Neural progenitor cell (in vitro differentiated cells): ENCODE results near the gene DENND5B. TPM values are rescaled to one million over a fixed set of nuclear protein-coding genes. Genes with fewer than 3 reads are reported as not detected.

Experiments
- DNase-seq: peaks from one replicate; pipeline ENCODE4 v3.0.0-alpha.2; 2016; ENCODE audit warnings: low spot score
- H2AFZ ChIP-seq: fragments of 200-600 bp; sonication (generic); replicated peaks from 2 replicates; pipeline ENCODE4 v1.6.1; 2016; ENCODE audit warnings: antibody characterized with exemption
- H3F3A ChIP-seq: fragments of 200-600 bp; sonication (generic); 2 replicates; pipeline ENCODE4 v1.6.1; 2016; ENCODE audit warnings: antibody characterized with exemption, low read depth
- H3K27ac ChIP-seq: fragments of 200-600 bp; sonication (generic); 2 replicates; pipeline ENCODE4 v1.5.1; 2016; ENCODE audit warnings: mild to moderate bottlenecking
- H3K27me3 ChIP-seq: fragments of 200-600 bp; sonication (generic); 2 replicates; pipeline ENCODE4 v1.6.1; 2016; ENCODE audit warnings: mild to moderate bottlenecking, moderate library complexity
- H3K36me3 ChIP-seq: fragments of 200-600 bp; sonication (generic); 2 replicates; pipeline ENCODE4 v1.5.1; 2016
- H3K4me1 ChIP-seq: fragments of 200-600 bp; sonication (generic); 2 replicates; pipeline ENCODE4 v1.6.1; 2016; ENCODE audit warnings: mixed run types
- H3K4me2 ChIP-seq: fragments of 200-600 bp; sonication (generic); 2 replicates; pipeline ENCODE4 v1.6.1; 2016
- H3K4me3 ChIP-seq: fragments of 200-600 bp; sonication (generic); 2 replicates; pipeline ENCODE4 v1.5.1; 2016
- H3K79me2 ChIP-seq: fragments of 200-600 bp; sonication (generic); 2 replicates; pipeline ENCODE4 v1.6.1; 2016; ENCODE audit warnings: low read depth
- H3K9ac ChIP-seq: fragments of 200-600 bp; sonication (generic); 2 replicates; pipeline ENCODE4 v1.6.1; 2016
- H3K9me3 ChIP-seq: fragments of 200-600 bp; sonication (generic); 2 replicates; pipeline ENCODE4 v1.5.1; 2016; ENCODE audit warnings: low read depth
- H4K20me1 ChIP-seq: fragments of 200-600 bp; sonication (generic); 2 replicates; pipeline ENCODE4 v1.6.1; 2016; ENCODE audit warnings: low read depth
- H3K27ac Mint-ChIP-seq: 3 replicates; pipeline ENCODE4 v1.8.0; 2021; ENCODE audit warnings: mixed read lengths
- H3K27me3 Mint-ChIP-seq: 2 replicates; pipeline ENCODE4 v1.8.0; 2022; ENCODE audit warnings: low read depth, mild to moderate bottlenecking, inconsistent platforms, moderate library complexity, mixed read lengths; ENCODE audit not compliant: insufficient read depth
- H3K36me3 Mint-ChIP-seq: 3 replicates; pipeline ENCODE4 v1.8.0; 2021; ENCODE audit warnings: mixed read lengths
- H3K4me1 Mint-ChIP-seq: 3 replicates; pipeline ENCODE4 v1.8.0; 2021; ENCODE audit warnings: mixed read lengths
- H3K4me3 Mint-ChIP-seq: 3 replicates; pipeline ENCODE4 v1.8.0; 2021; ENCODE audit warnings: mild to moderate bottlenecking, moderate library complexity, mixed read lengths
- H3K9me3 Mint-ChIP-seq: 3 replicates; pipeline ENCODE4 v1.8.0; 2020; ENCODE audit warnings: mixed read lengths
- CTCF ChIP-seq: fragments of 200-600 bp; sonication (generic); IDR thresholded peaks from 2 replicates; pipeline ENCODE4 v1.5.1; 2017; ENCODE audit warnings: antibody characterized with exemption, mild to moderate bottlenecking
- EZH2 ChIP-seq: fragments of 200-600 bp; sonication (generic); IDR thresholded peaks from 2 replicates; pipeline ENCODE4 v1.6.1; 2017; ENCODE audit warnings: antibody characterized with exemption, mild to moderate bottlenecking, moderate library complexity
- EZH2phosphoT487 ChIP-seq: fragments of 200-600 bp; sonication (generic); IDR thresholded peaks from 2 replicates; pipeline ENCODE4 v1.6.1; 2017; ENCODE audit warnings: antibody characterized with exemption
- total RNA-seq: library from RNA; depleted of rRNA; stranded (reverse); fragments of >200 nt; gene quantifications from 2 replicates; pipeline ENCODE4 v1.2.3, GENCODE V29; 2015; ENCODE audit warnings: low replicate concordance

Gene DENND5B
- total RNA-seq, 1 donor from 2014 or later = 24.2 TPM

GRCh38 chr12:31584782-31585181, 6.2 kb downstream of the DENND5B start:
- Mint-ChIP-seq H3K36me3 (peaks cover 15% of the 10 kb centered on the region), H3K9me3 (peaks cover 9% of the 10 kb centered on the region), H3K4me1 (peaks cover 24% of the 10 kb centered on the region), H3K27ac (no peak overlapping the region), H3K27me3 (no peaks in the 10 kb centered on the region), H3K4me3 (no peak overlapping the region)
- Histone ChIP-seq H3K4me1 (peaks cover 15% of the 10 kb centered on the region), H3F3A (no peaks in the 10 kb centered on the region), H3K36me3 (no peaks in the 10 kb centered on the region), H3K9ac (no peak overlapping the region), H3K4me3 (no peak overlapping the region), H4K20me1 (peaks cover 28% of the 10 kb centered on the region), H3K4me2 (no peak overlapping the region), H3K9me3 (no peaks in the 10 kb centered on the region), H2AFZ (no peak overlapping the region), H3K27ac (no peak overlapping the region), H3K79me2 (peaks cover 95% of the 10 kb centered on the region), H3K27me3 (peaks cover 9% of the 10 kb centered on the region)
- TF ChIP-seq CTCF (no peak), EZH2 (no peak), EZH2phosphoT487 (no peak)
- DNase-seq = no peak

- peaks cover 21% of the 10 kb centered on the region for H4K20me1 ChIP-seq
- no peak overlapping the region for H3K4me2 ChIP-seq
- H3F3A ChIP-seq = no peaks in the 10 kb centered on the region
- H3K9me3 Mint-ChIP-seq = peaks cover 9% of the 10 kb centered on the region
- H3K27me3 ChIP-seq = peaks cover 2% of the 10 kb centered on the region
- no peak overlapping the region for H3K4me3 ChIP-seq
- H3K4me1 ChIP-seq = peaks cover 8% of the 10 kb centered on the region
- no peaks in the 10 kb centered on the region for H3K27me3 Mint-ChIP-seq
- H3K4me1 Mint-ChIP-seq = peaks cover 15% of the 10 kb centered on the region
- H3K27ac Mint-ChIP-seq = no peak overlapping the region
- H3K27ac ChIP-seq = no peak overlapping the region
- no peaks in the 10 kb centered on the region for H3K36me3 ChIP-seq
- DNase-seq = no peak
- H3K9me3 ChIP-seq = no peaks in the 10 kb centered on the region
- TF ChIP-seq EZH2 (no peak), CTCF (no peak), EZH2phosphoT487 (no peak)
- no peak overlapping the region for H3K9ac ChIP-seq
- H3K79me2 ChIP-seq = peaks cover 86% of the 10 kb centered on the region
- H2AFZ ChIP-seq = no peak overlapping the region
- H3K4me3 Mint-ChIP-seq = no peak overlapping the region
- H3K36me3 Mint-ChIP-seq = peaks cover 15% of the 10 kb centered on the region
Measured at GRCh38 chr12:31583878-31584277, 7.1 kb downstream of the DENND5B start.

GRCh38 chr12:31582155-31582554, 8.8 kb downstream of the DENND5B start:
- H3K4me3 Mint-ChIP-seq = no peak overlapping the region
- Histone ChIP-seq H3K79me2 (peaks cover 84% of the 10 kb centered on the region), H3K4me1 (peaks cover 6% of the 10 kb centered on the region), H3K4me3 (no peak overlapping the region), H3K9me3 (no peaks in the 10 kb centered on the region), H3K27ac (no peak overlapping the region), H3K27me3 (no peaks in the 10 kb centered on the region), H2AFZ (no peak overlapping the region), H4K20me1 (peaks cover 9% of the 10 kb centered on the region), H3F3A (no peaks in the 10 kb centered on the region), H3K4me2 (no peak overlapping the region), H3K36me3 (no peaks in the 10 kb centered on the region), H3K9ac (no peak overlapping the region)
- peaks cover 5% of the 10 kb centered on the region for H3K4me1 Mint-ChIP-seq
- TF ChIP-seq EZH2phosphoT487 (no peak), CTCF (no peak), EZH2 (no peak)
- DNase-seq = no peak
- H3K27me3 Mint-ChIP-seq = no peaks in the 10 kb centered on the region
- peaks cover 6% of the 10 kb centered on the region for H3K9me3 Mint-ChIP-seq
- peaks cover 12% of the 10 kb centered on the region for H3K36me3 Mint-ChIP-seq
- H3K27ac Mint-ChIP-seq = no peak overlapping the region
